GM21576 (cell line): ENCODE measurements around the gene SKAP1.
"Not testable (repeated sequence)": the region's sequence is repeated elsewhere in the genome, so short reads cannot be mapped to it uniquely, and the experiment has no call there.

Source experiments
- ATAC-seq: cut with Tn5 transposase; IDR thresholded peaks from one replicate; pipeline ENCODE4 v1.9.1; 2021; ENCODE audit warnings: mild to moderate bottlenecking, moderate library complexity; ENCODE audit not compliant: unreplicated experiment

SKAP1 gene

GRCh38 chr17:48250059-48250458 is 180.0 kb downstream of the SKAP1 start:
- not testable (repeated sequence) for ATAC-seq

GRCh38 chr17:48247603-48248002 is 182.4 kb downstream of the SKAP1 start:
- no peak for ATAC-seq

GRCh38 chr17:48247038-48247437 is 183.0 kb downstream of the SKAP1 start:
- no peak for ATAC-seq

GRCh38 chr17:48246612-48247011 is 183.4 kb downstream of the SKAP1 start:
- no peak for ATAC-seq

GRCh38 chr17:48245465-48246033 is 184.5 kb downstream of the SKAP1 start:
- ATAC-seq, result not testable (repeated sequence)

- ATAC-seq, result no peak
Measured at GRCh38 chr17:48244814-48245213, 185.2 kb downstream of the SKAP1 start.

- no peak for ATAC-seq
Measured at GRCh38 chr17:48244121-48244711, 185.8 kb downstream of the SKAP1 start.

GRCh38 chr17:48241770-48242497 is 188.1 kb downstream of the SKAP1 start:
- no peak for ATAC-seq

GRCh38 chr17:48241131-48241591 is 188.9 kb downstream of the SKAP1 start:
- peak; percentile 75 for ATAC-seq

- ATAC-seq, result no peak
Measured at GRCh38 chr17:48240562-48241130, 189.4 kb downstream of the SKAP1 start.

GRCh38 chr17:48240122-48240521 is 189.9 kb downstream of the SKAP1 start:
- ATAC-seq, result no peak

- no peak for ATAC-seq
Measured at GRCh38 chr17:48239603-48239995, 190.4 kb downstream of the SKAP1 start.

- no peak for ATAC-seq
Measured at GRCh38 chr17:48238933-48239602, 190.9 kb downstream of the SKAP1 start.

- ATAC-seq, result no peak
Measured at GRCh38 chr17:48237456-48237855, 192.6 kb downstream of the SKAP1 start.

GRCh38 chr17:48236681-48237134 is 193.3 kb downstream of the SKAP1 start:
- no peak for ATAC-seq

GRCh38 chr17:48234922-48235321 is 195.1 kb downstream of the SKAP1 start:
- no peak for ATAC-seq

- ATAC-seq, result no peak
Measured at GRCh38 chr17:48231995-48232959, 197.7 kb downstream of the SKAP1 start.

- ATAC-seq, result no peak
Measured at GRCh38 chr17:48229936-48230335, 200.1 kb downstream of the SKAP1 start.

- no peak for ATAC-seq
Measured at GRCh38 chr17:48228720-48229119, 201.3 kb downstream of the SKAP1 start.
